GM12892 (cell line): ENCODE results near the gene SORBS2.

Experiments used
- POLR2A ChIP-seq: IDR thresholded peaks from 2 replicates; pipeline ENCODE4 v1.6.1; 2011; ENCODE audit warnings: low read depth, low read length, control low read depth
- POLR2AphosphoS5 ChIP-seq: IDR thresholded peaks from 2 replicates; pipeline ENCODE4 v1.6.1; 2011; ENCODE audit warnings: low read depth, low read length, control low read depth

GRCh38 chr4:185552254-185552653 is 259.7 kb downstream of the SORBS2 start:
- no peak for TF ChIP-seq POLR2A
- TF ChIP-seq POLR2AphosphoS5 = no peak
